Measurements from ENCODE around the gene FAM76B. TPM values are rescaled to one million over a fixed set of nuclear protein-coding genes. Genes with fewer than 3 reads are reported as not detected.

FAM76B gene
- total and polyA plus RNA-seq, 9 of the 15 experiments (the other 6 are each of a cell fraction or from before 2014, with no cell fraction given) = 22.5 to 60.0 (median 35.0) TPM

DNA sequence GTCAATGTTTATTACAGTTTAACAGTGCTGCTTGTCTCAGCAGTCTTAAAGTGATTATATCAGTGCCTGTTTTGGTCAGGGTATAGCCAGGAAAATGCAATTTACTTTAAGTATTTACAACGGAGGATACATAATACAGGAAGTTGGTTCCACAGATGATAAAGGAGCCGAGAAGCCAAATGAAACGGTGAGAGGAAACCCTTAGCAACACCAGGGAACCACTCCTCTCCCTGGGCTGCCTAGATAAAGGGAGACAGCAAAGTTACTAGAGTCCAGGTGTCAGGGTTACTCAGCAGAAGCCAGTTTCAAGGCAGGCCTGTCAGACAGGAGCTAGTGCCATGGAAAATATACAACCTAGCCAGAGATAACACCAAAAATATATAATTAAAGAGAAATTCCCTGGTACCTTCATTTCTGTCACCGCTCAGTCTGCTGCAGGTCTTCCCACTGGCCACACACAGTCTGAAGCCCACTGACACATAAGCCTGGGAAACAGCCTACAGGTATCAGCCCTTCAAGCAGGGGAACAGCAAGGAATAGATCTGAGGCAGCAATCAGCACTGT lies 55.5 kb downstream of the FAM76B start (continued):
- TF ChIP-seq, protein P1, sequence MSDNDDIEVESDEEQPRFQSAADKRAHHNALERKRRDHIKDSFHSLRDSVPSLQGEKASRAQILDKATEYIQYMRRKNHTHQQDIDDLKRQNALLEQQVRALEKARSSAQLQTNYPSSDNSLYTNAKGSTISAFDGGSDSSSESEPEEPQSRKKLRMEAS (CRISPR knock-in tag; IDR thresholded peaks at IDR 0.05) = no peak
- TF ChIP-seq RB1 (IDR thresholded peaks at IDR 0.05; ENCODE audit: low read depth) = no peak
- TF ChIP-seq ZNF146 (CRISPR knock-in tag; IDR thresholded peaks at IDR 0.05; ENCODE audit: unreplicated experiment) = no peak
- no peak for TF ChIP-seq BRD4 (IDR thresholded peaks at IDR 0.05)
- peak; percentile 95 for TF ChIP-seq TAL1 (IDR thresholded peaks at IDR 0.05)
- peak; percentile 71 for TF ChIP-seq NEUROD1 (IDR thresholded peaks at IDR 0.05; ENCODE audit: borderline replicate concordance, low read depth, low read length, partially characterized antibody)
- peak; percentile 70; the same call in 1 of the 2 replicates for TF ChIP-seq MYNN (IDR thresholded peaks at IDR 0.05)
- no peak for TF ChIP-seq MYNN (CRISPR knock-in tag; IDR thresholded peaks at IDR 0.05)
- no peak for TF ChIP-seq EWSR1 (IDR thresholded peaks at IDR 0.05; ENCODE audit: borderline replicate concordance, low read depth, partially characterized antibody)
- TF ChIP-seq OTX1 (CRISPR knock-in tag; IDR thresholded peaks at IDR 0.05) = no peak
- TF ChIP-seq XRCC5 (IDR thresholded peaks at IDR 0.05; ENCODE audit: low read depth, low read length) = no peak
- TF ChIP-seq SREBF1 (IDR thresholded peaks at IDR 0.05; ENCODE audit: borderline replicate concordance, low read depth, low read length) = no peak
- TF ChIP-seq CBX3 (IDR thresholded peaks at IDR 0.05; ENCODE audit: borderline replicate concordance in 1 of 2, low read length in 2 of 2) = peak in 1 of 2 experiments; percentile 75; a peak in 1 of 3 replicates
- TF ChIP-seq ZSCAN32 (CRISPR knock-in tag; IDR thresholded peaks at IDR 0.05) = no peak
- TF ChIP-seq HMGN3 (IDR thresholded peaks at IDR 0.05; ENCODE audit: borderline replicate concordance, extremely low read depth, insufficient read length, low read depth, low read length) = no peak
- TF ChIP-seq FIP1L1 (IDR thresholded peaks at IDR 0.05; ENCODE audit: low read depth, low read length, poor library complexity, severe bottlenecking) = no peak
- no peak for TF ChIP-seq IFI16 (CRISPR knock-in tag; IDR thresholded peaks at IDR 0.05)
- no peak for TF ChIP-seq NFYB (IDR thresholded peaks at IDR 0.05; ENCODE audit: extremely low read depth, insufficient read length)
- TF ChIP-seq, protein P2, sequence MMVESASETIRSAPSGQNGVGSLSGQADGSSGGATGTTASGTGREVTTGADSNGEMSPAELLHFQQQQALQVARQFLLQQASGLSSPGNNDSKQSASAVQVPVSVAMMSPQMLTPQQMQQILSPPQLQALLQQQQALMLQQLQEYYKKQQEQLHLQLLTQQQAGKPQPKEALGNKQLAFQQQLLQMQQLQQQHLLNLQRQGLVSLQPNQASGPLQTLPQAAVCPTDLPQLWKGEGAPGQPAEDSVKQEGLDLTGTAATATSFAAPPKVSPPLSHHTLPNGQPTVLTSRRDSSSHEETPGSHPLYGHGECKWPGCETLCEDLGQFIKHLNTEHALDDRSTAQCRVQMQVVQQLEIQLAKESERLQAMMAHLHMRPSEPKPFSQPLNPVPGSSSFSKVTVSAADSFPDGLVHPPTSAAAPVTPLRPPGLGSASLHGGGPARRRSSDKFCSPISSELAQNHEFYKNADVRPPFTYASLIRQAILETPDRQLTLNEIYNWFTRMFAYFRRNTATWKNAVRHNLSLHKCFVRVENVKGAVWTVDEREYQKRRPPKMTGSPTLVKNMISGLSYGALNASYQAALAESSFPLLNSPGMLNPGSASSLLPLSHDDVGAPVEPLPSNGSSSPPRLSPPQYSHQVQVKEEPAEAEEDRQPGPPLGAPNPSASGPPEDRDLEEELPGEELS (CRISPR knock-in tag; IDR thresholded peaks at IDR 0.05; ENCODE audit: borderline replicate concordance) = no peak
- TF ChIP-seq KLF6 (CRISPR knock-in tag; IDR thresholded peaks at IDR 0.05; ENCODE audit: borderline replicate concordance) = no peak
- TF ChIP-seq, protein P3, sequence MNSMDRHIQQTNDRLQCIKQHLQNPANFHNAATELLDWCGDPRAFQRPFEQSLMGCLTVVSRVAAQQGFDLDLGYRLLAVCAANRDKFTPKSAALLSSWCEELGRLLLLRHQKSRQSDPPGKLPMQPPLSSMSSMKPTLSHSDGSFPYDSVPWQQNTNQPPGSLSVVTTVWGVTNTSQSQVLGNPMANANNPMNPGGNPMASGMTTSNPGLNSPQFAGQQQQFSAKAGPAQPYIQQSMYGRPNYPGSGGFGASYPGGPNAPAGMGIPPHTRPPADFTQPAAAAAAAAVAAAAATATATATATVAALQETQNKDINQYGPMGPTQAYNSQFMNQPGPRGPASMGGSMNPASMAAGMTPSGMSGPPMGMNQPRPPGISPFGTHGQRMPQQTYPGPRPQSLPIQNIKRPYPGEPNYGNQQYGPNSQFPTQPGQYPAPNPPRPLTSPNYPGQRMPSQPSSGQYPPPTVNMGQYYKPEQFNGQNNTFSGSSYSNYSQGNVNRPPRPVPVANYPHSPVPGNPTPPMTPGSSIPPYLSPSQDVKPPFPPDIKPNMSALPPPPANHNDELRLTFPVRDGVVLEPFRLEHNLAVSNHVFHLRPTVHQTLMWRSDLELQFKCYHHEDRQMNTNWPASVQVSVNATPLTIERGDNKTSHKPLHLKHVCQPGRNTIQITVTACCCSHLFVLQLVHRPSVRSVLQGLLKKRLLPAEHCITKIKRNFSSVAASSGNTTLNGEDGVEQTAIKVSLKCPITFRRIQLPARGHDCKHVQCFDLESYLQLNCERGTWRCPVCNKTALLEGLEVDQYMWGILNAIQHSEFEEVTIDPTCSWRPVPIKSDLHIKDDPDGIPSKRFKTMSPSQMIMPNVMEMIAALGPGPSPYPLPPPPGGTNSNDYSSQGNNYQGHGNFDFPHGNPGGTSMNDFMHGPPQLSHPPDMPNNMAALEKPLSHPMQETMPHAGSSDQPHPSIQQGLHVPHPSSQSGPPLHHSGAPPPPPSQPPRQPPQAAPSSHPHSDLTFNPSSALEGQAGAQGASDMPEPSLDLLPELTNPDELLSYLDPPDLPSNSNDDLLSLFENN (IDR thresholded peaks at IDR 0.05; ENCODE audit: low read depth in 2 of 2, low read length in 2 of 2) = peak in 1 of 2 experiments; percentile 86; a peak in 2 of 4 replicates
- no peak for TF ChIP-seq POLR2AphosphoS2 (IDR thresholded peaks at IDR 0.05; ENCODE audit: low read length)
- TF ChIP-seq HNRNPLL (IDR thresholded peaks at IDR 0.05; ENCODE audit: low read depth, low read length, poor library complexity, severe bottlenecking) = no peak
- TF ChIP-seq CHD2 (IDR thresholded peaks at IDR 0.05; ENCODE audit: low read depth, low read length) = no peak
- peak; percentile 96 for TF ChIP-seq TCF3 (CRISPR knock-in tag; IDR thresholded peaks at IDR 0.05)

Data from K562 (cell line).